ENCODE measurements around the gene ANK3. TPM values are rescaled to one million over a fixed set of nuclear protein-coding genes. Genes with fewer than 3 reads are reported as not detected.

The ANK3 gene
- total and polyA plus RNA-seq, 2 donors = 10.9 to 86.9 TPM

GRCh38 chr10:60363187-60363586 lies 26.5 kb downstream of the ANK3 start:
- whole genome bisulfite sequencing = 78% methylated on average over 8 of the region's 8 CpGs
- Histone ChIP-seq H3K27ac (ENCODE audit: low read depth) (no peak overlapping the region), H3K4me1 (ENCODE audit: insufficient read depth) (no peaks in the 10 kb centered on the region), H3K36me3 (ENCODE audit: insufficient read depth) (no peaks in the 10 kb centered on the region), H3K4me3 (ENCODE audit: low read depth, low read length) (no peak overlapping the region)
- no peak for DNase-seq (ENCODE audit: extremely low spot score)

- Histone ChIP-seq H3K4me1 (ENCODE audit: insufficient read depth) (no peaks in the 10 kb centered on the region), H3K27ac (ENCODE audit: low read depth) (no peak overlapping the region), H3K36me3 (ENCODE audit: insufficient read depth) (no peaks in the 10 kb centered on the region), H3K4me3 (ENCODE audit: low read depth, low read length) (no peak overlapping the region)
- no peak for DNase-seq (ENCODE audit: extremely low spot score)
- 95% methylated on average over 6 of the region's 6 CpGs for WGBS
Measured at GRCh38 chr10:60362461-60362860, 27.2 kb downstream of the ANK3 start.

- Histone ChIP-seq H3K36me3 (ENCODE audit: insufficient read depth) (no peaks in the 10 kb centered on the region), H3K4me1 (ENCODE audit: insufficient read depth) (no peaks in the 10 kb centered on the region), H3K27ac (ENCODE audit: low read depth) (no peak overlapping the region), H3K4me3 (ENCODE audit: low read depth, low read length) (no peak overlapping the region)
- no peak for DNase-seq (ENCODE audit: extremely low spot score)
Measured at GRCh38 chr10:60359066-60359465, 30.6 kb downstream of the ANK3 start.

- no peaks in the 10 kb centered on the region for H3K4me1 ChIP-seq (ENCODE audit: insufficient read depth)
- no peak for DNase-seq (ENCODE audit: extremely low spot score)
- no peaks in the 10 kb centered on the region for H3K36me3 ChIP-seq (ENCODE audit: insufficient read depth)
- no peak overlapping the region for H3K27ac ChIP-seq (ENCODE audit: low read depth)
- no peak overlapping the region for H3K4me3 ChIP-seq (ENCODE audit: low read depth, low read length)
Measured at GRCh38 chr10:60358282-60358681, 31.4 kb downstream of the ANK3 start.

GRCh38 chr10:60353519-60354258 lies 36.0 kb downstream of the ANK3 start:
- Histone ChIP-seq H3K4me1 (ENCODE audit: insufficient read depth) (no peaks in the 10 kb centered on the region), H3K4me3 (ENCODE audit: low read depth, low read length) (no peak overlapping the region), H3K27ac (ENCODE audit: low read depth) (no peak overlapping the region), H3K36me3 (ENCODE audit: insufficient read depth) (no peaks in the 10 kb centered on the region)
- 66% methylated on average over 9 of the region's 9 CpGs for WGBS
- DNase-seq (ENCODE audit: extremely low spot score) = no peak

GRCh38 chr10:60352105-60352504 lies 37.6 kb downstream of the ANK3 start:
- WGBS = 91% methylated on average over 5 of the region's 5 CpGs
- DNase-seq (ENCODE audit: extremely low spot score) = no peak
- no peaks in the 10 kb centered on the region for H3K4me1 ChIP-seq (ENCODE audit: insufficient read depth)
- no peak overlapping the region for H3K4me3 ChIP-seq (ENCODE audit: low read depth, low read length)
- H3K36me3 ChIP-seq (ENCODE audit: insufficient read depth) = no peaks in the 10 kb centered on the region
- H3K27ac ChIP-seq (ENCODE audit: low read depth) = no peak overlapping the region

- Histone ChIP-seq H3K4me3 (ENCODE audit: low read depth, low read length) (no peak overlapping the region), H3K4me1 (ENCODE audit: insufficient read depth) (no peaks in the 10 kb centered on the region), H3K27ac (ENCODE audit: low read depth) (no peak overlapping the region), H3K36me3 (ENCODE audit: insufficient read depth) (no peaks in the 10 kb centered on the region)
- 57% methylated on average over 4 of the region's 4 CpGs for WGBS
- DNase-seq (ENCODE audit: extremely low spot score) = no peak
Measured at GRCh38 chr10:60351191-60351853, 38.4 kb downstream of the ANK3 start.

GRCh38 chr10:60350400-60350799 lies 39.3 kb downstream of the ANK3 start:
- H3K27ac ChIP-seq (ENCODE audit: low read depth) = no peak overlapping the region
- no peak overlapping the region for H3K4me3 ChIP-seq (ENCODE audit: low read depth, low read length)
- no peaks in the 10 kb centered on the region for H3K4me1 ChIP-seq (ENCODE audit: insufficient read depth)
- H3K36me3 ChIP-seq (ENCODE audit: insufficient read depth) = no peaks in the 10 kb centered on the region
- no peak for DNase-seq (ENCODE audit: extremely low spot score)
- 47% methylated on average over 2 of the region's 2 CpGs for WGBS

GRCh38 chr10:60349426-60349825 lies 40.2 kb downstream of the ANK3 start:
- 42% methylated on average over 2 of the region's 2 CpGs for WGBS
- no peak for DNase-seq (ENCODE audit: extremely low spot score)
- H3K4me3 ChIP-seq (ENCODE audit: low read depth, low read length) = no peak overlapping the region

GRCh38 chr10:60348982-60349381 lies 40.7 kb downstream of the ANK3 start:
- Histone ChIP-seq H3K27ac (ENCODE audit: low read depth) (no peak overlapping the region), H3K36me3 (ENCODE audit: insufficient read depth) (no peaks in the 10 kb centered on the region), H3K4me3 (ENCODE audit: low read depth, low read length) (no peak overlapping the region), H3K4me1 (ENCODE audit: insufficient read depth) (no peaks in the 10 kb centered on the region)
- DNase-seq (ENCODE audit: extremely low spot score) = no peak
- 66% methylated on average over 2 of the region's 2 CpGs for whole genome bisulfite sequencing

More at GRCh38 chr10:60349426-60349825, 40.2 kb downstream of the ANK3 start:
- no peaks in the 10 kb centered on the region for H3K36me3 ChIP-seq (ENCODE audit: insufficient read depth)
- no peak overlapping the region for H3K27ac ChIP-seq (ENCODE audit: low read depth)
- no peaks in the 10 kb centered on the region for H3K4me1 ChIP-seq (ENCODE audit: insufficient read depth)

- WGBS = 96% methylated on average over 1 of the region's 1 CpG
- H3K4me1 ChIP-seq (ENCODE audit: insufficient read depth) = no peaks in the 10 kb centered on the region
Measured at GRCh38 chr10:60347270-60347669, 42.4 kb downstream of the ANK3 start.

GRCh38 chr10:60346661-60347060 lies 43.0 kb downstream of the ANK3 start:
- 84% methylated on average over 1 of the region's 1 CpG for WGBS
- Histone ChIP-seq H3K36me3 (ENCODE audit: insufficient read depth) (no peaks in the 10 kb centered on the region), H3K4me3 (ENCODE audit: low read depth, low read length) (no peak overlapping the region), H3K4me1 (ENCODE audit: insufficient read depth) (no peaks in the 10 kb centered on the region), H3K27ac (ENCODE audit: low read depth) (no peak overlapping the region)
- DNase-seq (ENCODE audit: extremely low spot score) = no peak

More at GRCh38 chr10:60347270-60347669, 42.4 kb downstream of the ANK3 start:
- H3K36me3 ChIP-seq (ENCODE audit: insufficient read depth) = no peaks in the 10 kb centered on the region
- no peak overlapping the region for H3K27ac ChIP-seq (ENCODE audit: low read depth)
- no peak for DNase-seq (ENCODE audit: extremely low spot score)
- no peak overlapping the region for H3K4me3 ChIP-seq (ENCODE audit: low read depth, low read length)

GRCh38 chr10:60343254-60343653 lies 46.4 kb downstream of the ANK3 start:
- WGBS = 75% methylated on average over 1 of the region's 1 CpG

GRCh38 chr10:60341969-60342368 lies 47.7 kb downstream of the ANK3 start:
- Histone ChIP-seq H3K27ac (ENCODE audit: low read depth) (no peak overlapping the region), H3K4me1 (ENCODE audit: insufficient read depth) (no peaks in the 10 kb centered on the region), H3K36me3 (ENCODE audit: insufficient read depth) (no peaks in the 10 kb centered on the region), H3K4me3 (ENCODE audit: low read depth, low read length) (no peak overlapping the region)
- no peak for DNase-seq (ENCODE audit: extremely low spot score)
- 79% methylated on average over 4 of the region's 4 CpGs for WGBS

More at GRCh38 chr10:60343254-60343653, 46.4 kb downstream of the ANK3 start:
- Histone ChIP-seq H3K4me3 (ENCODE audit: low read depth, low read length) (no peak overlapping the region), H3K4me1 (ENCODE audit: insufficient read depth) (no peaks in the 10 kb centered on the region), H3K36me3 (ENCODE audit: insufficient read depth) (no peaks in the 10 kb centered on the region), H3K27ac (ENCODE audit: low read depth) (no peak overlapping the region)
- DNase-seq (ENCODE audit: extremely low spot score) = no peak
